HepG2 (cell line): Measurements from ENCODE around the gene NAA35. TPM values are rescaled to one million over a fixed set of nuclear protein-coding genes. Genes with fewer than 3 reads are reported as not detected.

Source experiments
- BRCA1 ChIP-seq: sonication (generic); formaldehyde crosslinking; IDR thresholded peaks from 2 replicates; pipeline ENCODE4 v1.4.0; 2020; ENCODE audit warnings: missing genetic modification reagents
- FOXC1 ChIP-seq: sonication (generic); formaldehyde crosslinking; IDR thresholded peaks from 2 replicates; pipeline ENCODE4 v1.8.0; 2022; ENCODE audit warnings: mild to moderate bottlenecking, missing genetic modification reagents, borderline replicate concordance
- HDAC1 ChIP-seq: sonication (generic); formaldehyde crosslinking; IDR thresholded peaks from 2 replicates; pipeline ENCODE4 v1.5.1; 2020; ENCODE audit warnings: mild to moderate bottlenecking, missing genetic modification reagents
- HOXD1 ChIP-seq: sonication (generic); formaldehyde crosslinking; IDR thresholded peaks from 2 replicates; pipeline ENCODE4 v1.5.0; 2020; ENCODE audit warnings: missing genetic modification reagents
- SAFB2 ChIP-seq: sonication (generic); formaldehyde crosslinking; IDR thresholded peaks from 2 replicates; pipeline ENCODE4 v1.5.1; 2020; ENCODE audit warnings: missing genetic modification reagents, low read depth, mild to moderate bottlenecking, borderline replicate concordance
- SALL2 ChIP-seq: sonication (generic); formaldehyde crosslinking; IDR thresholded peaks from 2 replicates; pipeline ENCODE4 v1.8.1; 2023; ENCODE audit warnings: mild to moderate bottlenecking, missing genetic modification reagents, inconsistent platforms
- TAF1 ChIP-seq: sonication (generic); formaldehyde crosslinking; IDR thresholded peaks from 2 replicates; pipeline ENCODE4 v1.4.0; 2020; ENCODE audit warnings: missing genetic modification reagents
- TFDP1 ChIP-seq: IDR thresholded peaks from 2 replicates; pipeline ENCODE4 v1.6.1; 2016; ENCODE audit warnings: missing compliant biosample characterization, missing genetic modification reagents, borderline replicate concordance
- ZBED4 ChIP-seq: sonication (generic); formaldehyde crosslinking; IDR thresholded peaks from 2 replicates; pipeline ENCODE4 v1.4.0; 2020; ENCODE audit warnings: missing genetic modification reagents, borderline replicate concordance
- ZKSCAN8 ChIP-seq: IDR thresholded peaks from 2 replicates; pipeline ENCODE4 v1.6.1; 2016; ENCODE audit warnings: borderline replicate concordance, missing genetic modification reagents, missing compliant biosample characterization
- ZNF264 ChIP-seq: sonication (generic); formaldehyde crosslinking; IDR thresholded peaks from 2 replicates; pipeline ENCODE4 v1.4.0; 2020; ENCODE audit warnings: missing genetic modification reagents
- ZNF337 ChIP-seq: sonication (generic); formaldehyde crosslinking; IDR thresholded peaks from 2 replicates; pipeline ENCODE4 v1.5.1; 2020; ENCODE audit warnings: missing genetic modification reagents, low read depth, mild to moderate bottlenecking, borderline replicate concordance
- ZNF460 ChIP-seq: sonication (generic); formaldehyde crosslinking; IDR thresholded peaks from 2 replicates; pipeline ENCODE4 v1.5.1; 2020; ENCODE audit warnings: missing genetic modification reagents, mild to moderate bottlenecking, borderline replicate concordance
- ZNF660 ChIP-seq: sonication (generic); formaldehyde crosslinking; IDR thresholded peaks from 2 replicates; pipeline ENCODE4 v1.5.1; 2020; ENCODE audit warnings: mild to moderate bottlenecking, low read depth, missing genetic modification reagents, borderline replicate concordance
- ZNF713 ChIP-seq: sonication (generic); formaldehyde crosslinking; IDR thresholded peaks from 2 replicates; pipeline ENCODE4 v1.4.0; 2020; ENCODE audit warnings: mild to moderate bottlenecking, missing genetic modification reagents
- polyA plus RNA-seq, 8 experiments: library from polyadenylated mRNA; depleted of rRNA in 3 of 8; stranded (reverse) in 7 of 8; unstranded in 1 of 8; fragments of >200 nt; fragmentation: Illumina TruSeq in 4 of 8; extraction: Trizol in 4 of 8; gene quantifications; 2 replicates each; pipeline versions ENCODE4 v1.2.1 to v1.2.3, GENCODE V29; 2011 to 2016; ENCODE audit warnings: low read depth in 4 of 8, missing spikeins in 1 of 8, mixed read lengths in 1 of 8; ENCODE audit not compliant: insufficient read depth in 1 of 8
- total RNA-seq, 5 experiments: library from RNA; depleted of rRNA; stranded (reverse); fragments of >200 nt; fragmentation: Illumina TruSeq; extraction: Trizol; gene quantifications; 2 replicates each; pipeline ENCODE4 v1.2.3, GENCODE V29; 2016; ENCODE audit warnings: low read depth in 1 of 5
- TF ChIP-seq, protein P1 (sequence below), 2 experiments: sonication (generic) in 1 of 2; formaldehyde crosslinking in 1 of 2; IDR thresholded peaks; 2 replicates each; pipeline versions ENCODE4 v1.5.1 to v1.6.1; 2011 to 2020; ENCODE audit warnings: borderline replicate concordance in 1 of 2, low read depth in 1 of 2, low read length in 1 of 2, mild to moderate bottlenecking in 1 of 2, missing genetic modification reagents in 1 of 2, moderate library complexity in 1 of 2
- TF ChIP-seq, protein P2 (sequence below): sonication (generic); formaldehyde crosslinking; conservative IDR thresholded peaks from 2 replicates; pipeline ENCODE4 v1.8.0; 2022; ENCODE audit warnings: mild to moderate bottlenecking, moderate library complexity, missing genetic modification reagents
- TF ChIP-seq, protein P3 (sequence below): sonication (generic); formaldehyde crosslinking; IDR thresholded peaks from 2 replicates; pipeline ENCODE4 v1.5.0; 2020; ENCODE audit warnings: missing genetic modification reagents, mild to moderate bottlenecking, borderline replicate concordance

The NAA35 gene
- total and polyA plus RNA-seq, 2 of the 13 experiments (the other 11 are each of a cell fraction or from before 2014, with no cell fraction given), result 21.6 to 28.9 TPM

DNA sequence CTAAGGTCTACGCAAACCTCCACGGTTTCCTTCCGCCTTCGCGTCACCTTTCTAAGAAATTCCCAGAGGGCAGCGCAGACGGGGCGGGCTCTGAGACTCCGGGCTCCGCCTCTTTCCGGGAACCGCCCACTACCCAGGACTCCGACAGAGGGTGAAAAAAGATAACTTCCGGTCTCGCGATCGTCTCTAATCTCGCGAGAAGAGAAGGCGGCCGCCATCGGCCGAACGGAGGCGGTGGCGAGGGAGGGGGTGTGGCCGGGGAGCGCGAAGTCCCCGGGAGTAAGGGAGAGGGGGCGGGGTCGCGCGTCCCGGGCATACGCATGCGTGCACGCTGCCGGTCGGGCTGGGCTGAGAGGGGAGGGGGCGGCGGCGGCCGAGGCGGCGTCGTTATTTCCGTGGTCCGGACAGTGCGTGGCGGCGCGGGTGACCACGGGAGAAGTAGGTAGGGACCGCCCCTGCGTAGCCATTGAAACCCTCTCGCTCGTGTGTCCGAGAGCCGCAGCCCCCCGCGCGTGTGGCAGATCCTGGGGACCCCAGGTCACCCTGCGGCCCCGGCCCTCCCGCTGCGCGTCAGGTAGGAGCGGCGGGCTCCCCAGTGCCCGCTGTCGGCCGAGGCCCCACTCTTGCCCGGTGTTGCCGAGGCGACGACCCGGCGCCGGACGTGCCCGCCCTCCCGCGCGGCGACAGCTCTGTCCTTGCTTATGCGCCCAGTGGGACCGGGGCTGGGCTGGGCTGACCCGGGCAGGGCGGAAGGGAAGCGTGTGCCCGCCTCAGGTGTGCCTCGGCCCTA, at the start of gene NAA35 (continued):
- TF ChIP-seq ZBED4 (CRISPR knock-in tag) (peak; percentile 55; the same call in 1 of the 2 replicates), ZNF660 (CRISPR knock-in tag) (no peak), HDAC1 (CRISPR knock-in tag) (peak; percentile 79), ZNF460 (CRISPR knock-in tag) (no peak), FOXC1 (CRISPR knock-in tag) (peak; percentile 92), ZNF713 (no peak), ZNF337 (no peak), BRCA1 (CRISPR knock-in tag) (no peak), SALL2 (CRISPR knock-in tag) (peak; percentile 20; the same call in 1 of the 2 replicates), TAF1 (peak; percentile 62), HOXD1 (CRISPR knock-in tag) (no peak), ZNF264 (CRISPR knock-in tag) (0 out of 2 replicates have a peak, but pooled peaks have one; percentile 18), SAFB2 (no peak), TFDP1 (CRISPR knock-in tag) (no peak; the same call in 1 of the 2 replicates), ZKSCAN8 (CRISPR knock-in tag) (no peak)
- TF ChIP-seq, protein P1, sequence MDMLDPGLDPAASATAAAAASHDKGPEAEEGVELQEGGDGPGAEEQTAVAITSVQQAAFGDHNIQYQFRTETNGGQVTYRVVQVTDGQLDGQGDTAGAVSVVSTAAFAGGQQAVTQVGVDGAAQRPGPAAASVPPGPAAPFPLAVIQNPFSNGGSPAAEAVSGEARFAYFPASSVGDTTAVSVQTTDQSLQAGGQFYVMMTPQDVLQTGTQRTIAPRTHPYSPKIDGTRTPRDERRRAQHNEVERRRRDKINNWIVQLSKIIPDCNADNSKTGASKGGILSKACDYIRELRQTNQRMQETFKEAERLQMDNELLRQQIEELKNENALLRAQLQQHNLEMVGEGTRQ (IDR thresholded peaks at IDR 0.05; ENCODE audit: low read depth, low read length), result no peak
- TF ChIP-seq, protein P1 (CRISPR knock-in tag; IDR thresholded peaks at IDR 0.05; ENCODE audit: borderline replicate concordance), result peak; percentile 41; the same call in 1 of the 2 replicates
- TF ChIP-seq, protein P2, sequence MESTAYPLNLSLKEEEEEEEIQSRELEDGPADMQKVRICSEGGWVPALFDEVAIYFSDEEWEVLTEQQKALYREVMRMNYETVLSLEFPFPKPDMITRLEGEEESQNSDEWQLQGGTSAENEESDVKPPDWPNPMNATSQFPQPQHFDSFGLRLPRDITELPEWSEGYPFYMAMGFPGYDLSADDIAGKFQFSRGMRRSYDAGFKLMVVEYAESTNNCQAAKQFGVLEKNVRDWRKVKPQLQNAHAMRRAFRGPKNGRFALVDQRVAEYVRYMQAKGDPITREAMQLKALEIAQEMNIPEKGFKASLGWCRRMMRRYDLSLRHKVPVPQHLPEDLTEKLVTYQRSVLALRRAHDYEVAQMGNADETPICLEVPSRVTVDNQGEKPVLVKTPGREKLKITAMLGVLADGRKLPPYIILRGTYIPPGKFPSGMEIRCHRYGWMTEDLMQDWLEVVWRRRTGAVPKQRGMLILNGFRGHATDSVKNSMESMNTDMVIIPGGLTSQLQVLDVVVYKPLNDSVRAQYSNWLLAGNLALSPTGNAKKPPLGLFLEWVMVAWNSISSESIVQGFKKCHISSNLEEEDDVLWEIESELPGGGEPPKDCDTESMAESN (CRISPR knock-in tag), result peak; percentile 37; the same call in 1 of the 2 replicates
- TF ChIP-seq, protein P3, sequence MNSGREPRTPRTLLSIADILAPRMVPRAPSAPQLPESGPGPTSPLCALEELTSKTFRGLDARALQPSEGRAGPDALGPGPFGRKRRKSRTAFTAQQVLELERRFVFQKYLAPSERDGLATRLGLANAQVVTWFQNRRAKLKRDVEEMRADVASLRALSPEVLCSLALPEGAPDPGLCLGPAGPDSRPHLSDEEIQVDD (CRISPR knock-in tag), result no peak; the same call in 1 of the 2 replicates
